ENCODE results near the gene ULK4.

- TF ChIP-seq, protein P1, sequence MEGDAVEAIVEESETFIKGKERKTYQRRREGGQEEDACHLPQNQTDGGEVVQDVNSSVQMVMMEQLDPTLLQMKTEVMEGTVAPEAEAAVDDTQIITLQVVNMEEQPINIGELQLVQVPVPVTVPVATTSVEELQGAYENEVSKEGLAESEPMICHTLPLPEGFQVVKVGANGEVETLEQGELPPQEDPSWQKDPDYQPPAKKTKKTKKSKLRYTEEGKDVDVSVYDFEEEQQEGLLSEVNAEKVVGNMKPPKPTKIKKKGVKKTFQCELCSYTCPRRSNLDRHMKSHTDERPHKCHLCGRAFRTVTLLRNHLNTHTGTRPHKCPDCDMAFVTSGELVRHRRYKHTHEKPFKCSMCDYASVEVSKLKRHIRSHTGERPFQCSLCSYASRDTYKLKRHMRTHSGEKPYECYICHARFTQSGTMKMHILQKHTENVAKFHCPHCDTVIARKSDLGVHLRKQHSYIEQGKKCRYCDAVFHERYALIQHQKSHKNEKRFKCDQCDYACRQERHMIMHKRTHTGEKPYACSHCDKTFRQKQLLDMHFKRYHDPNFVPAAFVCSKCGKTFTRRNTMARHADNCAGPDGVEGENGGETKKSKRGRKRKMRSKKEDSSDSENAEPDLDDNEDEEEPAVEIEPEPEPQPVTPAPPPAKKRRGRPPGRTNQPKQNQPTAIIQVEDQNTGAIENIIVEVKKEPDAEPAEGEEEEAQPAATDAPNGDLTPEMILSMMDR (IDR thresholded peaks at IDR 0.05): no peak
- no peak for TF ChIP-seq EP300 (IDR thresholded peaks at IDR 0.05)
Observed at GRCh38 chr3:41956574-41956973, 5.3 kb downstream of the ULK4 start.

All from ovary (tissue), 3 donors.